OCI-LY7 (cell line): ENCODE results near the gene TRIM27. TPM values are rescaled to one million over a fixed set of nuclear protein-coding genes. Genes with fewer than 3 reads are reported as not detected.
A peak's percentile ranks its signal among the peaks of the same experiment; 100 is the strongest.

Experiments
- BruUV-seq: library from RNA; stranded (reverse); fragments of 400-500 nt; replicated peaks from 2 replicates; lab custom pipeline; 2021; lab: Mats Ljungman, UMichigan
- CTCF ChIA-PET: fragments of 300-600 bp; sonication (Branson Sonifier 250); formaldehyde crosslinking; loops from one replicate; lab custom pipeline; 2022; ENCODE audit warnings: antibody characterized with exemption; ENCODE audit not compliant: unreplicated experiment; lab: Charles Lee
- POLR2A ChIA-PET: fragments of 300-600 bp; sonication (Branson Sonifier 250); formaldehyde crosslinking; loops from one replicate; lab custom pipeline; 2022; ENCODE audit warnings: antibody characterized with exemption; lab: Charles Lee
- DNase-seq: peaks from one replicate; pipeline ENCODE4 v3.0.0-alpha.2; 2015; ENCODE audit warnings: low spot score
- H2AFZ ChIP-seq: fragments of 200-600 bp; sonication (generic), shearing (Covaris generic); 2 replicates; pipeline ENCODE4 v1.6.1; 2014; ENCODE audit warnings: mild to moderate bottlenecking, antibody characterized with exemption, low read length, moderate library complexity
- H3K27ac ChIP-seq: fragments of 200-600 bp; sonication (generic); 2 replicates; pipeline ENCODE4 v1.5.1; 2014; ENCODE audit warnings: mixed run types, low read depth, mild to moderate bottlenecking, moderate library complexity, low read length, inconsistent platforms; ENCODE audit not compliant: poor library complexity, severe bottlenecking
- H3K36me3 ChIP-seq: fragments of 200-600 bp; sonication (generic); 2 replicates; pipeline ENCODE4 v1.6.1; 2014; ENCODE audit warnings: mild to moderate bottlenecking, antibody characterized with exemption, low read length, moderate library complexity, mixed read lengths; ENCODE audit not compliant: insufficient read depth
- H3K4me1 ChIP-seq: fragments of 200-600 bp; sonication (generic); 2 replicates; pipeline ENCODE4 v1.5.1; 2014; ENCODE audit warnings: mild to moderate bottlenecking, low read length; ENCODE audit not compliant: insufficient read depth, poor library complexity, severe bottlenecking
- H3K4me2 ChIP-seq: fragments of 200-600 bp; sonication (generic); 2 replicates; pipeline ENCODE4 v1.6.1; 2014; ENCODE audit warnings: mild to moderate bottlenecking, low read length
- H3K4me3 ChIP-seq: fragments of 200-600 bp; sonication (generic); 2 replicates; pipeline ENCODE4 v1.5.1; 2014; ENCODE audit warnings: mild to moderate bottlenecking, low read depth, low read length; ENCODE audit not compliant: poor library complexity, severe bottlenecking
- H3K79me2 ChIP-seq: fragments of 200-600 bp; sonication (generic); 2 replicates; pipeline ENCODE4 v1.6.1; 2016; ENCODE audit warnings: low read depth, mild to moderate bottlenecking, low read length, moderate library complexity, mixed read lengths; ENCODE audit not compliant: insufficient read depth
- H3K9me2 ChIP-seq: fragments of 200-600 bp; sonication (generic); 2 replicates; pipeline ENCODE4 v1.6.1; 2016; ENCODE audit warnings: mild to moderate bottlenecking, low read length, mixed read lengths; ENCODE audit not compliant: insufficient read depth
- H3K9me3 ChIP-seq: fragments of 200-600 bp; sonication (generic); 2 replicates; pipeline ENCODE4 v1.6.1; 2014; ENCODE audit warnings: mild to moderate bottlenecking, mixed run types, low read length, mixed read lengths
- H4K20me1 ChIP-seq: fragments of 200-600 bp; sonication (generic); 2 replicates; pipeline ENCODE4 v1.6.1; 2014; ENCODE audit warnings: mild to moderate bottlenecking, antibody characterized with exemption, low read length, moderate library complexity, mixed read lengths; ENCODE audit not compliant: insufficient read depth
- EZH2phosphoT487 ChIP-seq: fragments of 200-600 bp; sonication (generic); IDR thresholded peaks from 2 replicates; pipeline ENCODE4 v1.6.1; 2018; ENCODE audit warnings: low read depth, borderline replicate concordance, mild to moderate bottlenecking, mixed run types, antibody characterized with exemption, low read length, moderate library complexity, mixed read lengths
- intact Hi-C: fragments of 100-400 bp; cut with micrococcal nuclease; formaldehyde crosslinking; loops from one replicate; pipeline ENCODE4 v1.10.0; 2022; ENCODE audit not compliant: unreplicated experiment
- total RNA-seq, 2 experiments: library from RNA; depleted of rRNA in 1 of 2; stranded (reverse); fragments of >200 nt in 1 of 2; shearing (Covaris generic) in 1 of 2; gene quantifications; 2 replicates each; pipeline ENCODE4 v1.2.3, GENCODE V29; 2014 to 2022
- TF ChIP-seq, protein P1 (sequence below): fragments of 200-600 bp; sonication (generic); conservative IDR thresholded peaks from 2 replicates; pipeline ENCODE4 v1.5.1; 2014; ENCODE audit warnings: mild to moderate bottlenecking, antibody characterized with exemption, low read length, moderate library complexity, mixed read lengths

The TRIM27 gene
- total RNA-seq, 2 experiments from 2014 or later: 112 to 130 TPM

- no peak for DNase-seq
- no TSS peak for BruUV-seq
- H2AFZ ChIP-seq: no peak overlapping the region
- no peak overlapping the region for H3K4me2 ChIP-seq
- H3K36me3 ChIP-seq: peaks cover 98% of the 10 kb centered on the region
- no peak for TF ChIP-seq EZH2phosphoT487
- TF ChIP-seq, protein P1, sequence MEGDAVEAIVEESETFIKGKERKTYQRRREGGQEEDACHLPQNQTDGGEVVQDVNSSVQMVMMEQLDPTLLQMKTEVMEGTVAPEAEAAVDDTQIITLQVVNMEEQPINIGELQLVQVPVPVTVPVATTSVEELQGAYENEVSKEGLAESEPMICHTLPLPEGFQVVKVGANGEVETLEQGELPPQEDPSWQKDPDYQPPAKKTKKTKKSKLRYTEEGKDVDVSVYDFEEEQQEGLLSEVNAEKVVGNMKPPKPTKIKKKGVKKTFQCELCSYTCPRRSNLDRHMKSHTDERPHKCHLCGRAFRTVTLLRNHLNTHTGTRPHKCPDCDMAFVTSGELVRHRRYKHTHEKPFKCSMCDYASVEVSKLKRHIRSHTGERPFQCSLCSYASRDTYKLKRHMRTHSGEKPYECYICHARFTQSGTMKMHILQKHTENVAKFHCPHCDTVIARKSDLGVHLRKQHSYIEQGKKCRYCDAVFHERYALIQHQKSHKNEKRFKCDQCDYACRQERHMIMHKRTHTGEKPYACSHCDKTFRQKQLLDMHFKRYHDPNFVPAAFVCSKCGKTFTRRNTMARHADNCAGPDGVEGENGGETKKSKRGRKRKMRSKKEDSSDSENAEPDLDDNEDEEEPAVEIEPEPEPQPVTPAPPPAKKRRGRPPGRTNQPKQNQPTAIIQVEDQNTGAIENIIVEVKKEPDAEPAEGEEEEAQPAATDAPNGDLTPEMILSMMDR: no peak
- H4K20me1 ChIP-seq: 0 out of 2 replicates have a peak, but pooled peaks cover 5% of the 10 kb centered on the region
- H3K9me3 ChIP-seq: no peaks in the 10 kb centered on the region
- H3K27ac ChIP-seq: no peak overlapping the region
- ChIA-PET CTCF (no interaction called here), POLR2A (no interaction called here)
- peaks cover 17% of the 10 kb centered on the region for H3K4me1 ChIP-seq
- no peaks in the 10 kb centered on the region for H3K9me2 ChIP-seq
- H3K79me2 ChIP-seq: no peaks in the 10 kb centered on the region; the same call in 1 of the 2 replicates
- no peak overlapping the region for H3K4me3 ChIP-seq
- intact Hi-C loops: no loop called here
Measured at GRCh38 chr6:28903686-28904085, 20.1 kb downstream of the TRIM27 start.

DNA sequence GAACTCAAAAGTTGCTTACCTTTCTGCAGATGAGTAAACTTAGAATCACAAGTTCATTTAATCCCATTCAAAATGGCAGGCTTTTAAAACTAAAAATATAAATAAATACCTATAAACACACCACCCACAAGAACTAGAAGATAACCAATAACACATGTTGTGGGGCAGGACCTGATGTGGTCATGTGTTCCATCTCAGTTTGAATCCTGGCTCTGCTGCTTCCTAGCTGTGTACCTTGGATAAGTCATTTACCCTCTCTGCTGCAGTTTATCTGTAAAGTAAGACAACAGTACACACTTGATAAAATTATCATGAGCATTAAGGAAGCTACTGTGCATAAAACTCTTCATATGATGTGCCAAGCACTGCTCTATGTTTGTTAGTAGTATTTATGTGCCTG is 22.0 kb downstream of the TRIM27 start:
- DNase-seq: no peak
- Histone ChIP-seq H4K20me1 (no peaks in the 10 kb centered on the region), H3K27ac (peak overlapping the region; percentile 60), H3K4me1 (peaks cover 29% of the 10 kb centered on the region), H3K4me3 (no peak overlapping the region), H2AFZ (no peak overlapping the region), H3K79me2 (no peaks in the 10 kb centered on the region), H3K4me2 (no peak overlapping the region), H3K9me3 (no peaks in the 10 kb centered on the region), H3K9me2 (no peaks in the 10 kb centered on the region), H3K36me3 (peaks cover 80% of the 10 kb centered on the region)
- TF ChIP-seq EZH2phosphoT487: no peak
- TF ChIP-seq, protein P1: no peak
- ChIA-PET POLR2A (interaction anchor here (1.0 kb wide), 1 partner anchor 9 kb away, joined by 3 read pairs; no protein-coding TSS in a partner anchor), CTCF (no interaction called here)
- no TSS peak for BruUV-seq
- intact Hi-C loops: no loop called here

GRCh38 chr6:28900577-28901256 is 23.1 kb downstream of the TRIM27 start:
- CTCF ChIA-PET: no interaction called here
- Histone ChIP-seq H3K4me1 (peaks cover 29% of the 10 kb centered on the region), H3K4me2 (peak overlapping the region; percentile 32), H2AFZ (no peak overlapping the region), H4K20me1 (no peaks in the 10 kb centered on the region), H3K4me3 (no peak overlapping the region), H3K79me2 (no peaks in the 10 kb centered on the region), H3K36me3 (peaks cover 70% of the 10 kb centered on the region), H3K9me3 (no peaks in the 10 kb centered on the region), H3K9me2 (no peaks in the 10 kb centered on the region), H3K27ac (peak overlapping the region; percentile 60)
- intact Hi-C loops: no loop called here
- POLR2A ChIA-PET: no interaction called here
- BruUV-seq: no TSS peak
- TF ChIP-seq, protein P1: no peak
- no peak for TF ChIP-seq EZH2phosphoT487
- peak; percentile 53 for DNase-seq
